KBM-7 (cell line): Measurements from ENCODE around the gene LRP1B.
"Not testable (repeated sequence)": the region's sequence is repeated elsewhere in the genome, so short reads cannot be mapped to it uniquely, and the experiment has no call there.

Experiments used
- DNase-seq: peaks from one replicate; pipeline ENCODE4 v3.0.0-alpha.2; 2015
- in situ Hi-C: fragments of 300-500 bp; cut with MboI; formaldehyde crosslinking; loops from 2 replicates; pipeline ENCODE4 v1.14.3; 2020; ENCODE audit warnings: low sequenced_read_pairs, low pct_unique_long_range_greater_than_20kb, mixed read lengths

Gene LRP1B

GRCh38 chr2:140696449-140696848 is 1434.4 kb downstream of the LRP1B start:
- in situ Hi-C loops = no loop called here
- no peak for DNase-seq

GRCh38 chr2:140695155-140695554 is 1435.7 kb downstream of the LRP1B start:
- in situ Hi-C loops = no loop called here
- no peak for DNase-seq

DNA sequence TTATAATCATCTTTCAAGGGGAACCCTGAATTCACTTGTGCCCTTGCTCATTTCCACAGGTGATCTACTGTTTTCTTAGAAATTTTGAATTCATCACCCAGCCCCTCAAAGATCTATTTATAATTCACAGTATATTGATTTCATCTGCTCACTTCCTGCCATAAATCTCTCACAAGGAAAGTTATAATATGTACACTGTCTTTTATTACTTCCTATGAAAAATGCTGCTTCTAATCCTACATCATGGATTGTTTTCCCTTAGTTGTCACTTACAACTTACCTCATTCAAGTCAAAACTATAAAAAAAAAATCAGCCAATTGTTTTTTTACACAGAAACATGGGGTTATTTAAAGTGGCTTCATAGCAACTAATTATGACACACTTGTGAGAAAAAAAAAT is 1443.0 kb downstream of the LRP1B start:
- in situ Hi-C loops = no loop called here
- no peak for DNase-seq

DNA sequence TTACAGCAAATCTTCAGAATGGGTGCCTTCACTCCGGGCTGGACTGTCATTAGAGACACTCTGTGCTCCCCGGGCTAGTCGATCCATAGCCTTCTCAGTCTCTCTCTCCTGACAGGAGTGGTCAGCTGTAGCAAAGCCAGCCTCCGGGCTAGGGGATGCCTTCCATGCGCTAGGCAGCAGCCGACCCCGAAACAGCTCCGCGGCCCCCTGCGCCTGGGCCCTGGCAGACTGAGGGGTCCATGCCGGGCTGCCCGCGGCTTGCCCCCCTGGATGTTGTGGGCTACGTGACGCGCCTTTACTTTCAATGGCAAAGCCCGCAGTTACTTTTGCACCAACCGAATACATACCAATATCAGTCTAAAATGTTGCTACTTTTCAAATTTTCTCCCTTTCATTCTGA is 1447.2 kb downstream of the LRP1B start:
- in situ Hi-C loops = no loop called here
- DNase-seq = no peak

GRCh38 chr2:140680862-140681261 is 1450.0 kb downstream of the LRP1B start:
- no peak for DNase-seq
- in situ Hi-C loops = no loop called here

- in situ Hi-C loops = no loop called here
- no peak for DNase-seq
Observed at GRCh38 chr2:140679752-140680151, 1451.1 kb downstream of the LRP1B start.

- in situ Hi-C loops = no loop called here
- DNase-seq = no peak
Observed at GRCh38 chr2:140669911-140670310, 1460.9 kb downstream of the LRP1B start.

GRCh38 chr2:140667203-140667602 is 1463.6 kb downstream of the LRP1B start:
- DNase-seq = no peak
- in situ Hi-C loops = no loop called here

DNA sequence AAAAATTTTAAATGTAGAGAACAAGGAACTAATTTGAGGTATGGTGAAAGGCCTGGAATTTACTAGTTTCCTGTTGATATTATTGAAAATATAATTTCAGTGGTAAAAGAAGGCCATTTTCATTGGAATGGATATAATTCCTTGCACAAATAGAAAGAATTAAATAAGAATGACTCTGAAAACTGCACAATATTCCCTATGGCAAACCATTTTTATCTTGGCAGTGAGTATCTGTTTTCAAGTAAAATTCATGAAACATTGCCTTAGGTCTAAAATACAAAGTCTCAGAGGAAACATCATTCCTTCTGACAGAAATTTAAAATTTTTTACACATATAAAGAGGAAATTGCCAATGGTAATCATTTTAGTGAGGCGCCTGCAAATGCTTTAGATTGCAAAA is 1468.3 kb downstream of the LRP1B start:
- in situ Hi-C loops = no loop called here
- DNase-seq = no peak

DNA sequence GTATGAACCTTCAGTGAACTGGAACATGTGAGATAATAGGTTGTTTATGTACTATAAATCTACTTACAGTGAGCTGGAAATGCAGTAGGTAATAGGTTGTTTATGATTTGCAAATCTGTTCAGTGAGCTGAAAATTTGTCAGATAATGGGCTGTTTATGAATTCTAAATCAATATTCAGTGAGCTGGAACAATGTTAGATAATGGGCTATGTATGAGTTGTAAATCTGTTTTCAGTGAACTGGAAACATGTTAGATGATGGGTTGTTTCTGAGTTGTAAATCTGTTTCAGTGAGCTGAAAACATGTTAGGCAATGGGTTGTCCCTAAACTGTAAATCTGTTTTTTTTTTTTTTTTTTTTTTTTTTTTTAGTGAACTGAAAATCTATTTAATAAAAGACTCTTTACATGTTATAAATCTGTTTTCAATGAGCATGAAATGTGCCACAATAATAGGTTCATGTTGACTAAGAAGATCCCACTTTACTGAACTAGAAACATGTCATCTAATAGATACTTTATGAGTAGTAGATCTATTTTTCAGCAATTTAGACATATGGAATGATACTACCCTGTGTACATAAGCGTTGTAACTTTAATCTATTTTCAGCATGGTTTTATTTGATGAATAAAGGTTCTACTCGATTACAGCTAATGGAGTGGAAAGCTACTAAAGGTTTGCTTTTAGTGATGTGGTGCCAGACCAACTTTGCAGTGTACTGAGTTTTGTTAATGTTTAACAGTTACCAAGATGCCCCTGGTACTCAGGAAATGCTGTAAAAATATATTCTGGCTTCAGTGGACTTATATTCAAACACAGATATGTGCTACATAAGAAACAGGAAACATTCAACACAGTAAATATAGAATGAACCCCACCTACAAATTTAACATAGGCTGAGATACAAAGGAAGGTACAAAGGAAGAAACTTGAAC is 1471.8 kb downstream of the LRP1B start:
- in situ Hi-C loops = no loop called here
- DNase-seq = no peak

- DNase-seq = no peak
Observed at GRCh38 chr2:140657657-140658056, 1473.2 kb downstream of the LRP1B start.

DNA sequence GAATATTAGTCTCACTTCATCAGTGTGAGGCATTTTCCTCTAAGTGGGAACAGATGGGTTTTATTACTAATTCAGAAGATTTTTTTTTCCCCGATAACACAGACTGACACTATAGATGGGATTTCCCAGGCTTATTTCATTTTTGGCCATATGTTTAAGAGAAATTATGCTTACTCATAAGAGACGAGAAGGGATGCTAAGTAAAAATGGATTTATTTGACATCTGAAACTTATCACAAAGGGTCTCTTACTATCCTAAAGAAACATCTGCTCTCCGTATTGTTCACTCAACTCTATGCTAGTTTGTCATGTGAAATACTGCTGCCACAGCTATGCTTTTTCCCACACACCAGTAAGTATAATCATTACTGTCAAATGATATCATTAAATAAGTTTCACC is 1476.3 kb downstream of the LRP1B start:
- DNase-seq = no peak
- in situ Hi-C loops = no loop called here

More at GRCh38 chr2:140657657-140658056, 1473.2 kb downstream of the LRP1B start:
- in situ Hi-C loops = no loop called here

GRCh38 chr2:140650825-140651224 is 1480.0 kb downstream of the LRP1B start:
- in situ Hi-C loops = no loop called here
- DNase-seq = no peak

- in situ Hi-C loops = not testable (repeated sequence)
Observed at GRCh38 chr2:140650134-140650533, 1480.7 kb downstream of the LRP1B start.

GRCh38 chr2:140648393-140648792 is 1482.4 kb downstream of the LRP1B start:
- no peak for DNase-seq
- in situ Hi-C loops = no loop called here

More at GRCh38 chr2:140650134-140650533, 1480.7 kb downstream of the LRP1B start:
- DNase-seq = not testable (repeated sequence)

DNA sequence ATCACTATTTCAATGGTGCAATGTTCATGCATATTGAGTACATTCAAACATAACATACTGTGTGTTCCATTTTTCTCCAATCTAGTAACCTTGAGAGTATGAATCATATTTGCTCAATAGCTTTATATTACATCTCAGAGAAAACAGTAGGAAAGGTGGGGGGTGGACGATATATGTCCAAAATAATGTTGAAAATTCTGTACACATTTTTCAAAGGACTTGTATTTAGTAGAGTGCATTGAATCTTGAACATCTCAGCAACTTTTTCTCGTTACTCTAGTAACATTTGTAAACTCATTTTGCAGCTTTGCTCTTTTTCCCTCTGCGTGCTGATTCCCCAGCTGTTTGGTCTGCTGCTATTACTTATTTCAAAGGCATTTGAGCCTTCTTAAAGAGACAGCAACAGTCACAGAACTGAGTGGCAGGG is 1487.0 kb downstream of the LRP1B start:
- no peak for DNase-seq
- in situ Hi-C loops = no loop called here

GRCh38 chr2:140641163-140641562 is 1489.7 kb downstream of the LRP1B start:
- DNase-seq = no peak
- in situ Hi-C loops = no loop called here

DNA sequence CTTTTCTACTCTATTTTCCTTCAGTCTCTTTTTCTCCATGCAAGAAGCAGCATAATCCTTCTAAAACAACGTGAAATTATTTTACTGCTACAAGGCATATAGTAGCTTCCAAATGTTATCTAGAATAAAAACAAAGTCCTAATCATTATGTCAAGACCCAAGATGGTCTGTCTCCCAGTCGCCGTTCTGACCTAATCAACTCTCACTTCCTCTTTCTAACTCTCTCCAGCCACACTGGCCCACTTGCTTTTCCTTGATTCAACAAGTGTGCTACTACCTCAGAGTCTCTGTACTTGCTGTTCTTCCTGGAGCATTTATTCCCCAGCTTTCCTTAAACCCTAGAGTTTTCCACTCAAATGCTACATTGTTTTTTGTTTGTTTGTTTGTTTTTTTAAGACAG is 1491.2 kb downstream of the LRP1B start:
- DNase-seq = peak; percentile 10
- in situ Hi-C loops = no loop called here

DNA sequence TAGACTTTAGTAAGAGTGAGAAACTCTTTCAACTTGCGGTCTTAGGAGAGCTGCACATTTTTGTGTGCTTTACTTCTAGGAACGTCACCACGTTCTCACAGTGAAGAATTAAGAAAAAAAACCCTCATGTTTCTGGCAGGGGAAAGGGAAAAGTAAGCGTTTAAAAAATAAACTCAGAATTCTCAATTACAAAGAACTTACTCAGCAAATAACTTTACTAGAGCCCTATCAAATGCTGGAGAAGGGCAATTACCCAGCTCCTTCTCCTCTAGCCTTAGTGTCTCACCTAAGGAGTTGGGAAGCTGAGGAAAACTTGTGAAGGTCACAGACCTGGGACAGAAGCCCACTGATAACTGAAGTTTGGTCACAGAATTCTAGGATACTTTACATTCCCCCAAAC is 1500.3 kb downstream of the LRP1B start:
- in situ Hi-C loops = no loop called here
- DNase-seq = no peak

DNA sequence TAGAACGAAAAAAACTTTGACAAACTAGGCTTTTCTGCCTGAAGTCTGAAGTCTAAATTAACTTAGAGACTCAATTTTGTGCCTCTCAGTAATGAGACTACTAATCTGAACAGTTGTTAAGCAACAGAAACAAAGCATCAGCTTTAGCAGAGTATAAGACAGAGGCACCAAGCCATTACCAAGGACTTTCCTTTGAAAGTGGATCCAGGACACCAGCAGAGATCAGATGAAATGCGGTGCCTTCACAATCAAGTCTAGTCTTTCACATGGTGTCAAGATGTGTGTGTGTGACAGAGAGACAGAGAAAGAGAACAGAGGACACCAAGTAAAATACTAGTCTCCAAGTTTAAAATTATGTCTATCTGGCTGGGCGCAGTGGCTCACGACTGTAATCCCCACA is 1502.9 kb downstream of the LRP1B start:
- in situ Hi-C loops = no loop called here
- DNase-seq = no peak

DNA sequence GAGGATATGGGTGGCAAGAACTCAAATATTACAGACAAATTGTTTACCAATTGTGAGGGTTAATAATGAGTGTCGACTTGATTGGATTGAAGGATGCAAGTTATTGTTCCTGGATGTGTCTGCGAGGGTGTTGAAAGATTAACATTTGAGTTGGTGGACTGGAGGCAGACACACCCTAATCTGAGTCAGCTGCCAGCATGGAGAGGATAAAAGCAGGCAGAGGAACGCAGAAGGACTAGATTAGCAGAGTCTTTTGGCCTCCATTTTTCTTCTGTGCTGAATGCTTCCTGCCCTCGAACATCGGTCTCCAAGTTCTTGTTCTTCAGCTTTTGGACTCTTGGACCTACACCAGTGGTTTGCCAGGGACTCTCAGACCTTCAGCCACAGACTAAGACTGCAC is 1503.7 kb downstream of the LRP1B start:
- DNase-seq = no peak
- in situ Hi-C loops = no loop called here
